HG03378 (cell line): Measurements from ENCODE around the gene PAPLN.

Source experiments
- ATAC-seq: cut with Tn5 transposase; IDR thresholded peaks from one replicate; pipeline ENCODE4 v1.9.1; 2021; ENCODE audit warnings: mild to moderate bottlenecking, moderate library complexity; ENCODE audit not compliant: unreplicated experiment

Gene PAPLN

DNA sequence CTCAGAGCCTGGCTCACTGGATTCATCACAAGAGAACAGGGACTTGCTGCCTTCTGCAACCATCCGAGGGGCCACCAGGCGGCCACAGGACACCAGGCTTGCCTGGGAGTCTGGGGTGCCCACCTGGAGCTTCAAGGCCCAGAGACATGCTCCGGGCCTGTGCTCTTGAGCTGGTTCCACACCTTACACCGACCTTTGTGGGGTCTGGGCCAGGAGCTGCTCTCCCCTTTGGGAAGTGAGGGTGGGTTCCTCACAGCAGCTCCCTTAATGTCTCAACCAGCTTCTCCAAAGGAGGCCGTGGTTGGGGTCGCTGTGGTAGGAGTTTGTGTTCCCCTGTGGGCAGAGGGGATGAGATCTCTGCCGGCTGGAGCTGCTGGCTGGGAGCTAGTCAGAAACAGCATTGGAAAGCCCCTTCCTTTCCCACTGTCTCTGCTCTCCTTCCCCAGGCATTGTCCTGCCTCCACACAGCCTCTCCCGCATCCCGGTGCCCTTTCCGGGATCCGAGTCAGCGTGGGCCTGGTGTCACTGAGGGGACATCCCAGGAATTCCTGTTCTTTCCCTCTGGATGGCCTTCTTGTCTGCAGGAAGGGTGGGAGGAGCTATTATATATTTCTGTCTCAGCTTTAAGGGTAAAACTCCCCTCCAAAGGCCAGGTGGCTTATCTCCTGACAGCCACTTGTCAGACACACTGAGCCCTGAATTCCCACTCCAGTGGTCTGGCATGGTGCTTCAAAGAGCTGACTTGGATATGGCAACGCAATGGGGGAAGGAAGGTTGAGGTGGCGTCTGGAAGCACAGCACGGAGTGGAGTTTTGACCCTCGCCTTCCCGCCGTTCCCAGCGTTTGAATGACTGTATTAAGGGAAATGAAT is 5.1 kb upstream of the PAPLN start:
- ATAC-seq = no peak

GRCh38 chr14:73232984-73233383 is 4.3 kb upstream of the PAPLN start:
- no peak for ATAC-seq

GRCh38 chr14:73233564-73233963 is 3.7 kb upstream of the PAPLN start:
- ATAC-seq = no peak

DNA sequence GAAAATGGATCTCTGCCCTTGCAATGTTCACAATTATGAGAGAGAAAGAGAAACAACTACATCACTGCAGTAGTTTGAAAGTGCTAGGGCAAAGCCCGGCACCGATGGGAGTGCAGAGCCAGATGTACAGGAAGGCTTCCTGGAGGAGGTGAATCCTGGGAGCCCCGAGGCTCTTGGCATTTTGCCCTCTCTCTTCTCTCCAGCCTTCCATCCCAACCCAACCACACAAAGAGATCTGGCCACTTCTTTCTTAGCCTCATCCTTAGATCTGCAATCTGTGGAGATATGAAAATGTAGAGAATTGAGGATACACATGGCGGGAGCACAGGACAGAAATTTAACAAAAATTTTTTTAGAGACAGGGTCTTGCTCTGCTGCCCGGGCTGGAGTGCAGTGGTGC is 3.3 kb upstream of the PAPLN start:
- ATAC-seq = no peak

- no peak for ATAC-seq
Measured at GRCh38 chr14:73234586-73235394, 2.5 kb upstream of the PAPLN start.

- no peak for ATAC-seq
Measured at GRCh38 chr14:73235531-73236155, 1.7 kb upstream of the PAPLN start.

GRCh38 chr14:73236157-73236556 is 1.1 kb upstream of the PAPLN start:
- no peak for ATAC-seq

- no peak for ATAC-seq
Measured at GRCh38 chr14:73236752-73237218, 521 bp upstream of the PAPLN start.

- no peak for ATAC-seq
Measured at GRCh38 chr14:73237786-73238423, 599 bp downstream of the PAPLN start.

DNA sequence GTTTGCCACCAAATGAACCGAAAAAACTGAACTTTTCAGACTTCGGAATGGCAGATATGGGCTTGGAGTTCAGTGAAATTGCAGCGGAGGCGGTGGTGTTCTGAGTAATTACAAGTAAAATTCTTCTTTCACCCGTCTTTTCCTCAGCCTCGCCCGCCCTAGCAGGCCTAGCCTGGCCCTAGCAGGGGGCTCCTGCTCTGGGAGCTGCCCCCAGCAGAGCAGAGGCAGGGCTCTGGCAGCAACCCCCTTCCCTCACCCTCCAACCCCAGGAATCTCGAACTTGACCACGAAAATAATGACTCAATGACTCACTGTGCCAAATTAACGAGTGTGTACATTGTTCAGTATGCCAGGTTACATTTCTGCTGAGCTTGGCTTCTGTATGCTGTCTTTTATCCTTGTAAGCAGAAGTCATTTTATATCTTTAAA is 1.1 kb downstream of the PAPLN start:
- ATAC-seq = no peak

- no peak for ATAC-seq
Measured at GRCh38 chr14:73238941-73239340, 1.6 kb downstream of the PAPLN start.

- ATAC-seq = no peak
Measured at GRCh38 chr14:73239393-73240241, 2.3 kb downstream of the PAPLN start.

GRCh38 chr14:73240816-73241480 is 3.6 kb downstream of the PAPLN start:
- no peak for ATAC-seq

- ATAC-seq = no peak
Measured at GRCh38 chr14:73241481-73242165, 4.3 kb downstream of the PAPLN start.

DNA sequence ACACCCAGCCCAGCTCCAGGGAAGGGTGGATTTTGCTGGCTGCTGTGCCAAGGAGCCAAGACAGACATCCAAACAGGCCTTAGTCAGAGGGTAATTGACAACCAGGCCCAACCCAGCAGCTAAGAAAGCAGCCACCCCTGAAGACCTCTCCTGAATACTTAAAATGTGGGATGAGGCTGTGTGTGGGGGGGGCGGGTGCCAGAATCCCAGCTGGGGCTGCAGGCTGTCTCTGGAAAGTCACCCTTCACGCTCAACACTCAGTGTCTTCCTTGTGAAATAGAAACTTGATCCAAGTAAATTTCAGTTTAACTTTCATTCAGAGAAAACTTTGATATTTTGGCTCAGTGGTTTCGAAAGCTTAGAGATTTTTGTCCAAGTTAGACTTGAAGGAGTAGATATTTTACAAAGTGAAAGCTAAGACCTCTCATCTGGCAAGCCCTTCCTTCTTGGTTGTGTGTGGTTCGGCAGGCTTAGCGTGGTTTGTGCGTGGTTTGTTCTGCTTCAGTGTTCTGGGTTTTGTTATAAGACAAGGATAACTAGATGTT is 5.1 kb downstream of the PAPLN start:
- ATAC-seq = no peak

DNA sequence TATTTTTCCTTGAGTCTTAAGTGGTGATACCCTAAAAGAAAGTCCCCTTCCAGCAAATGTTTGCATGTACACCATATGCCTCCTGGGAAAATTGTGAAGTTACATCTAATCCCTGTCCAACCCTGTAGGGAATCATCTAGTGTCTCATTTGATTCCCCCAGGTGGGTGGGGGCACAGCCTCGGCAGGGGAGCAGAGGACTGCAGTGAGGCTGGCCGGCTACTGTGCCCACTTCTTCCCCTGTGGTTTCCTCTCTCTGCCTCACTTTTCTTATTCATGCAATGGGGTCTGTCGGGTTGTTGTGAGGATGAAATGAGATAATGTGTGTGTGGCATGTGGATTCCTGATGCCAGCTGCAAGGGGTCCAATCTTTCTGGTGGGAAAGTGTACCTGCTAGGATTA is 6.0 kb downstream of the PAPLN start:
- no peak for ATAC-seq

DNA sequence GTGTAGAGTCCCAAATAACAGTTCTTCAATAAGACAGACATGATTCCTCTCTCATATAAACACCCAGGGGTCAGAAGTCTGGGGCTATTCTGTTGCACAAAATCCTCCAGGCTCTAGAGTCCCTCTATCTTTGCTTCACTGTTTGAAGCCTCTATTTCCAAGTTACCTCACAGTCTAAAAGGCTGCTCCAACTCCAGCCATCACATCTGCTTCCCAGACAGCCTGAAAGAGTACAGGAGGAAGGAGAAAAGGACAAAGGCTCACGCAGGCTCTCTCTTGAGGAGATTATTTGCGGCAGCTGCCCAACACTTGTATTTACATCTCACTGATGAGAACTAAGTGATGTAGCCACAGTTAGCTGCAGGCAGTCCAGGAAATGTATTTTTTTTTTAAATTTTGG is 6.4 kb downstream of the PAPLN start:
- ATAC-seq = no peak

- ATAC-seq = no peak
Measured at GRCh38 chr14:73244541-73245290, 7.4 kb downstream of the PAPLN start.
